HL-60 (cell line): ENCODE data around the gene HOXB6.

Source experiments
- GABPA ChIP-seq: IDR thresholded peaks from 2 replicates; pipeline ENCODE4 v1.6.1; 2012; ENCODE audit warnings: low read depth
- TF ChIP-seq, protein P1 (sequence below): IDR thresholded peaks from one replicate; pipeline ENCODE4 v1.5.1; 2011; ENCODE audit warnings: low read length, control low read depth, inconsistent platforms; ENCODE audit not compliant: insufficient read depth

DNA sequence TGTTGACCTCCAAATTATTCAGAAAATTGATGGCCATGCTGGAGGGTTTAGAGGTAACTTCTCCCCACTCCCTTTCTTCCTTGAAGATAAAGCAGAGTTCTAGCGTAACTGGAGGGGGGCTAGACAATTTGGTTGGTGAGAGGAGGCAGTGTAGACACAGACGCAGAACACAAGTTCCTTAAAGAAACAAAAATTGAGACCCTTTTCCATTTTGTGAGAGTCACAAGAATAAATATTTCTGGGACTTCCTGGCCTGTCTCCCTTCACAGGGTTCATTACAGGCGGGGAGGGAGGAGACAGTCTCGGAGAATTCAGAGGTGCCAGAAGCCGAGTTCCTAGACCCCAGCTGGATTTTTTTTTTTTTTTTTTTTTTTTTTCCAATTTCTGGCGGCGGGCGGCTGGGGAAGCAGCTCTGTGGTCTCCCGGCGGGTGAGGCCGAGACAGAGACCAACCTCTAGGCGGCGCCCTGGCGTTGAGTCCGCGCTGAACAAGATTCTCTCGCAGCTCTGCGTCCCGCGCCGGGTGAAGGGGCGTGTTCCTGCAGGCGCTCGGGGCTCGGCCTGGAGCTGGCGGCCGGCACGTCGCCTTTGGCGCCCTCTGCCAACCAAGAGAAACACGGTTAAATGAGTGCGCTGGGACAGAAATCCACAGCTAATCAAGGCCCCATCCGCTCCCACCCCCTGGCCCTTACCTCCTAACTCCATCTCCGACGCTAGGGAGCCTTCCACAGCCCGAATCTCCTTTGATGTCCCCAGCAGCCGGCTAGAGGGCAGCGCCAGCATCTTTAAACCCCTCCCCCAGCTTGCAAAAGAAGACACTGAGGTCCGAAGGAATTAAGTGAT, 31.6 kb upstream of the HOXB6 start:
- TF ChIP-seq, protein P1, sequence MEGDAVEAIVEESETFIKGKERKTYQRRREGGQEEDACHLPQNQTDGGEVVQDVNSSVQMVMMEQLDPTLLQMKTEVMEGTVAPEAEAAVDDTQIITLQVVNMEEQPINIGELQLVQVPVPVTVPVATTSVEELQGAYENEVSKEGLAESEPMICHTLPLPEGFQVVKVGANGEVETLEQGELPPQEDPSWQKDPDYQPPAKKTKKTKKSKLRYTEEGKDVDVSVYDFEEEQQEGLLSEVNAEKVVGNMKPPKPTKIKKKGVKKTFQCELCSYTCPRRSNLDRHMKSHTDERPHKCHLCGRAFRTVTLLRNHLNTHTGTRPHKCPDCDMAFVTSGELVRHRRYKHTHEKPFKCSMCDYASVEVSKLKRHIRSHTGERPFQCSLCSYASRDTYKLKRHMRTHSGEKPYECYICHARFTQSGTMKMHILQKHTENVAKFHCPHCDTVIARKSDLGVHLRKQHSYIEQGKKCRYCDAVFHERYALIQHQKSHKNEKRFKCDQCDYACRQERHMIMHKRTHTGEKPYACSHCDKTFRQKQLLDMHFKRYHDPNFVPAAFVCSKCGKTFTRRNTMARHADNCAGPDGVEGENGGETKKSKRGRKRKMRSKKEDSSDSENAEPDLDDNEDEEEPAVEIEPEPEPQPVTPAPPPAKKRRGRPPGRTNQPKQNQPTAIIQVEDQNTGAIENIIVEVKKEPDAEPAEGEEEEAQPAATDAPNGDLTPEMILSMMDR, result peak; percentile 9
- no peak for TF ChIP-seq GABPA
